Suprapubic skin (tissue), 3 donors: ENCODE results near the gene DNAAF8.

Experiments
- EP300 ChIP-seq: sonication (generic); formaldehyde crosslinking; IDR thresholded peaks from one replicate; pipeline ENCODE4 v1.6.1; 2017; ENCODE audit warnings: antibody characterized with exemption
- TF ChIP-seq, protein P1 (sequence below), 2 donors: fragments of 200-600 bp in 1 of 2; fragments of 450-650 bp in 1 of 2; sonication (generic) in 1 of 2; IDR thresholded peaks; one replicate each; pipeline ENCODE4 v1.5.1; 2016 to 2019; ENCODE audit warnings: antibody characterized with exemption in 2 of 2, mild to moderate bottlenecking in 1 of 2, moderate library complexity in 1 of 2

DNA sequence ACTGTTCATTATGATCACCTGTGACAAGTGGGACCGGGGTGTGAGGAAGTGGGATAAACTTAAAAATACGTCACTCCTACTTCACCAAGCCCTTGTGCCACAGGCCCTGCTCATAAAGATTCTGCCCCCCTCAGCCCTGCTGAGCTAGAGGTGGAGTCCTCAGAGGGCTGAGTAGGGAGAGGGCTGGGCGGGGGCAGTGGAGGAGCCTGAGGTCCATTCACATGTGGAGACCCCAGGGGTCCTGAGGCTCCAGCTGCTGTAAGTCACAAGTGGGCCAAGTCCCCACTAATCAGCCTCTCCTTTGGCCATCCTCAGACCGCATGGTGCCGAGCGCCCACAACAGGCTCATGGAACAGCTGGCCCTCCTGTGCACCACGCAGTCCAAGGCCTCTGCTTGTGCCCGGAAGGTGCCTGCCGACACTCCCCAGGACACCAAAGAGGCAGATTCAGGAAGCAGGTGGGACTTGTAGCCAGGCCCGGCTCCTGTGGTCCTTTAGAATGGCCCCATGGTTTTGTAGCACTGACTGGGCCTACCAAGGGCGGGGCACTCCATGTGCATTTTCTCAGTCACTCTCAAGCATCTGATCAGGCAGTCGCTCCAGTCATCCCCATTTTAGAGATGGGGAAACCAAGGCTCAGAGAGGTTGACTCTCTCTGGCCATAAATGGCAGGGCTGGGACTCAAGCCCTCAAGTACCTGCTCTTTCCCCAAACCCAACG, 10.4 kb downstream of the DNAAF8 start:
- no peak for TF ChIP-seq EP300
- TF ChIP-seq, protein P1, sequence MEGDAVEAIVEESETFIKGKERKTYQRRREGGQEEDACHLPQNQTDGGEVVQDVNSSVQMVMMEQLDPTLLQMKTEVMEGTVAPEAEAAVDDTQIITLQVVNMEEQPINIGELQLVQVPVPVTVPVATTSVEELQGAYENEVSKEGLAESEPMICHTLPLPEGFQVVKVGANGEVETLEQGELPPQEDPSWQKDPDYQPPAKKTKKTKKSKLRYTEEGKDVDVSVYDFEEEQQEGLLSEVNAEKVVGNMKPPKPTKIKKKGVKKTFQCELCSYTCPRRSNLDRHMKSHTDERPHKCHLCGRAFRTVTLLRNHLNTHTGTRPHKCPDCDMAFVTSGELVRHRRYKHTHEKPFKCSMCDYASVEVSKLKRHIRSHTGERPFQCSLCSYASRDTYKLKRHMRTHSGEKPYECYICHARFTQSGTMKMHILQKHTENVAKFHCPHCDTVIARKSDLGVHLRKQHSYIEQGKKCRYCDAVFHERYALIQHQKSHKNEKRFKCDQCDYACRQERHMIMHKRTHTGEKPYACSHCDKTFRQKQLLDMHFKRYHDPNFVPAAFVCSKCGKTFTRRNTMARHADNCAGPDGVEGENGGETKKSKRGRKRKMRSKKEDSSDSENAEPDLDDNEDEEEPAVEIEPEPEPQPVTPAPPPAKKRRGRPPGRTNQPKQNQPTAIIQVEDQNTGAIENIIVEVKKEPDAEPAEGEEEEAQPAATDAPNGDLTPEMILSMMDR (IDR thresholded peaks at IDR 0.05): no peak
